ENCODE data around the gene KIF26B.

The KIF26B gene

DNA sequence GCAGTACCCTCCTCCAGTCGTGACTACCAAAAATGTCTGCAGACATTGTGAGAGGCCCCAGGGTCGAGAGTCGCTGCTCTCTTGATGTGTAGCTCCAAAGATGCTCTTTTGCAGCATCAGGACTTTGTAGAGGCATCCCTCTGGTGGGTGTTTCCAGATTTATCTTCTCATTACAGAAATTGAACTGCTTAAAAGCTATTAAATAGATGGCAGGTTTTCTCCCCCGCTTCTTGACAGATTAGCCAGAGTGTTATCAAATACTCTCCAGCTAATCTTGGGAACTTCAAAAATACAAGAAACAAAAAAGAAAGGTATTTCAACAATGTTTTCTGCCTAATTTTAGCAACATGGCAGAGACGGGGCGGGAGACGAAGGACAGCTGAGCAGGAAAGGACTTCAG, 265.2 kb downstream of the KIF26B start:
- no peak for DNase-seq (ENCODE audit: low read depth)
- TF ChIP-seq, protein P1, sequence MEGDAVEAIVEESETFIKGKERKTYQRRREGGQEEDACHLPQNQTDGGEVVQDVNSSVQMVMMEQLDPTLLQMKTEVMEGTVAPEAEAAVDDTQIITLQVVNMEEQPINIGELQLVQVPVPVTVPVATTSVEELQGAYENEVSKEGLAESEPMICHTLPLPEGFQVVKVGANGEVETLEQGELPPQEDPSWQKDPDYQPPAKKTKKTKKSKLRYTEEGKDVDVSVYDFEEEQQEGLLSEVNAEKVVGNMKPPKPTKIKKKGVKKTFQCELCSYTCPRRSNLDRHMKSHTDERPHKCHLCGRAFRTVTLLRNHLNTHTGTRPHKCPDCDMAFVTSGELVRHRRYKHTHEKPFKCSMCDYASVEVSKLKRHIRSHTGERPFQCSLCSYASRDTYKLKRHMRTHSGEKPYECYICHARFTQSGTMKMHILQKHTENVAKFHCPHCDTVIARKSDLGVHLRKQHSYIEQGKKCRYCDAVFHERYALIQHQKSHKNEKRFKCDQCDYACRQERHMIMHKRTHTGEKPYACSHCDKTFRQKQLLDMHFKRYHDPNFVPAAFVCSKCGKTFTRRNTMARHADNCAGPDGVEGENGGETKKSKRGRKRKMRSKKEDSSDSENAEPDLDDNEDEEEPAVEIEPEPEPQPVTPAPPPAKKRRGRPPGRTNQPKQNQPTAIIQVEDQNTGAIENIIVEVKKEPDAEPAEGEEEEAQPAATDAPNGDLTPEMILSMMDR (IDR thresholded peaks at IDR 0.05; ENCODE audit: control insufficient read depth, insufficient read depth, low read depth, low read length, missing control alignments) = no peak
- no peak overlapping the region for H3K4me3 ChIP-seq (ENCODE audit: control insufficient read depth, low read depth, low read length)

DNA sequence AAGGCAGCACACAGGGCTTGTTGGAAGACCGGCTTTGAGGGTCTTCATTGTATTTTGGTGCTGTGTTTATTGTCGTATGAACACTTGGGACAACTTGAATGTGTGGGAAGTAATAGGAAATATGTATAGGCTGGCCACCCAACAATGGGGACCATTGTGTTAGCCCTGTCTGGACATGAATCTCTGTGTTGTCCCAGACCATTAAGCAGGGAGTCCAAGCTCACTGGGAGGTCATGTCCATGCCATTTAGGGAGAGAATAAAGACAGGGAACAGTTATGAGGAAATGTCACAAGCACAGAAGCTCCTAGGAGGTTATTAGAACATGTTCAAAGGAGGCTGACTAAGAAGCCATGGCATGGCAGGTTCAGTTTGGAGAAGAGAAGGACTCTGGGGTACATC, 266.1 kb downstream of the KIF26B start:
- H3K4me3 ChIP-seq (ENCODE audit: control insufficient read depth, low read depth, low read length) = no peak overlapping the region
- TF ChIP-seq, protein P1 (IDR thresholded peaks at IDR 0.05; ENCODE audit: control insufficient read depth, insufficient read depth, low read depth, low read length, missing control alignments) = no peak
- no peak for DNase-seq (ENCODE audit: low read depth)

DNA sequence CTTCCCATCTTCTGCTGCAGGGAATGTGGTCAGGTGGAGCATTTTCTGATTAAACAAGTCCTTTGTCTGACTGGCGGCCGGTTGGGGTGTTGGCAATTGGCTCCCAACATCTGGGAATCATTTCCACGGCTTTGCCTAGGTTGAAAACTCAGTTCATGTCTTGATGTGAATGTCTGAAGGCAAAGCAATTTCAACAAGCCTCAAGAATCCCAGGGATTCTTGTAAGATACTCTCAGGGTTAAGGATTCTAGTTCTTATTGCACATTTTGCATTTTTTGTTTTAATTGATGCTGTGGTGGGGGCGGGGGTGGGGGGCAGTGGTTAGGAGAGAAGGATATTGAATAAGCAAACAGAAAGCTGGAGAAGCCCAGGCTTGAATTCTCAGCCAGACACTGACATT, 273.9 kb downstream of the KIF26B start:
- no peak for DNase-seq (ENCODE audit: low read depth)
- no peak overlapping the region for H3K4me3 ChIP-seq (ENCODE audit: control insufficient read depth, low read depth, low read length)
- TF ChIP-seq, protein P1 (IDR thresholded peaks at IDR 0.05; ENCODE audit: control insufficient read depth, insufficient read depth, low read depth, low read length, missing control alignments) = no peak

DNA sequence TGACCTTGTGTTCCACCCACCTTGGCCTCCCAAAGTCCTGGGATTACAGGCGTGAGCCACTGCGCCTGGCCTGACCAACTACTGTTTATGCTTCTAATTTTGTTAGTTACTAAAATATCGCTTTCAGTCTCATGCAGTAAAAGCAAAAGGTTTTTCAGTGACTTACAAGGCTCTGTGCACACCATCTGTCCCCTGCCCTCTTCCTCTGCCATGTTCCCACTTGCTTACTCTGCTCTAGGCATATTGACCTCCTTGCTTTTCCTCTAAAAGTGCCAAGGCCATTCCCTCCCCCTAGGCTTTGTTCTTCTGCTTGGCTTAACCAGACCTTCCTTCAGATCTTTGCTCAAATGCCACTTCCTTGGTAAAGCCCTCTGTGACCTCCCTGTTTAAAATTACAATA, 276.9 kb downstream of the KIF26B start:
- H3K4me3 ChIP-seq (ENCODE audit: control insufficient read depth, low read depth, low read length) = no peak overlapping the region
- no peak for DNase-seq (ENCODE audit: low read depth)
- TF ChIP-seq, protein P1 (IDR thresholded peaks at IDR 0.05; ENCODE audit: control insufficient read depth, insufficient read depth, low read depth, low read length, missing control alignments) = no peak

GRCh38 chr1:245432228-245432875, 277.6 kb downstream of the KIF26B start:
- DNase-seq (ENCODE audit: low read depth) = no peak
- TF ChIP-seq, protein P1 (IDR thresholded peaks at IDR 0.05; ENCODE audit: control insufficient read depth, insufficient read depth, low read depth, low read length, missing control alignments) = no peak
- no peak overlapping the region for H3K4me3 ChIP-seq (ENCODE audit: control insufficient read depth, low read depth, low read length)

GRCh38 chr1:245433561-245433960, 278.8 kb downstream of the KIF26B start:
- DNase-seq (ENCODE audit: low read depth) = no peak
- no peak overlapping the region for H3K4me3 ChIP-seq (ENCODE audit: control insufficient read depth, low read depth, low read length)
- TF ChIP-seq, protein P1 (IDR thresholded peaks at IDR 0.05; ENCODE audit: control insufficient read depth, insufficient read depth, low read depth, low read length, missing control alignments) = no peak

Data from AG09309 (cell line).